Activated naive CD8-positive, alpha-beta T cell treated with anti-CD3 and anti-CD28 coated beads, Interleukin-2, amount 10 ng/mL, durations not matched to agents 7 days and 5 days (primary cell): ENCODE data around the gene LRP6. TPM values are rescaled to one million over a fixed set of nuclear protein-coding genes. Genes with fewer than 3 reads are reported as not detected.

Source experiments
- ATAC-seq: fragments of 150-1000 bp; cut with Tn5 transposase; one replicate; pipeline ENCODE4 v1.10.0; 2021; ENCODE audit warnings: low read depth, moderate library complexity
- POLR2A ChIA-PET: fragments of 350-600 bp; sonication (Branson Sonifier 250); formaldehyde crosslinking; loops from one replicate; lab custom pipeline; 2021; ENCODE audit warnings: antibody characterized with exemption; lab: Charles Lee
- DNase-seq: peaks from one replicate; pipeline ENCODE4 v3.0.0; 2021
- H3K27ac Mint-ChIP-seq: one replicate; pipeline ENCODE4 v1.8.0; 2022; ENCODE audit warnings: mild to moderate bottlenecking, mixed read lengths
- H3K27me3 Mint-ChIP-seq: one replicate; pipeline ENCODE4 v1.8.0; 2022; ENCODE audit warnings: mild to moderate bottlenecking, moderate library complexity, mixed read lengths
- H3K36me3 Mint-ChIP-seq: one replicate; pipeline ENCODE4 v1.8.0; 2021; ENCODE audit warnings: mild to moderate bottlenecking, mixed read lengths
- H3K4me1 Mint-ChIP-seq: one replicate; pipeline ENCODE4 v1.8.0; 2021; ENCODE audit warnings: mixed read lengths
- H3K4me3 Mint-ChIP-seq: one replicate; pipeline ENCODE4 v1.8.0; 2022; ENCODE audit warnings: mild to moderate bottlenecking, moderate library complexity, mixed read lengths
- H3K9me3 Mint-ChIP-seq: one replicate; pipeline ENCODE4 v1.8.0; 2021; ENCODE audit warnings: mixed read lengths
- microRNA-seq: library from miRNA; unstranded; fragments of <30 nt; microRNA quantifications from one replicate; pipeline ENCODE4 v1.2.0, GENCODE V29; 2022
- total RNA-seq, 2 experiments: library from RNA; stranded (reverse); gene quantifications; one replicate each; pipeline ENCODE4 v1.2.3, GENCODE V29; 2021

The LRP6 gene
- total RNA-seq, 2 experiments from 2014 or later, result 0.48 to 1.1 TPM

GRCh38 chr12:12081836-12082497 is 184.9 kb downstream of the LRP6 start:
- POLR2A ChIA-PET, result no interaction called here
- H3K36me3 Mint-ChIP-seq, result no peaks in the 10 kb centered on the region
- no peak for DNase-seq
- H3K27me3 Mint-ChIP-seq, result peaks cover 2% of the 10 kb centered on the region
- H3K4me3 Mint-ChIP-seq, result no peak overlapping the region
- ATAC-seq, result peak; percentile 68
- no peaks in the 10 kb centered on the region for H3K9me3 Mint-ChIP-seq
- H3K27ac Mint-ChIP-seq, result no peak overlapping the region
- H3K4me1 Mint-ChIP-seq, result peaks cover 2% of the 10 kb centered on the region

- no peaks in the 10 kb centered on the region for H3K36me3 Mint-ChIP-seq
Observed at GRCh38 chr12:12079291-12079690, 187.6 kb downstream of the LRP6 start.

GRCh38 chr12:12072064-12072760 is 194.6 kb downstream of the LRP6 start:
- peak; percentile 46 for DNase-seq
- peak; percentile 69 for ATAC-seq
- Mint-ChIP-seq H3K9me3 (no peaks in the 10 kb centered on the region), H3K27ac (peak overlapping the region; percentile 90), H3K4me3 (peak overlapping the region; percentile 84), H3K36me3 (peaks cover 2% of the 10 kb centered on the region), H3K4me1 (peaks cover 16% of the 10 kb centered on the region), H3K27me3 (peaks cover 2% of the 10 kb centered on the region)
- POLR2A ChIA-PET, result interaction anchor here (1.1 to 1.5 kb wide), 2 partner anchors 11 to 526 kb away, joined by 3 to 8 read pairs; no protein-coding TSS in a partner anchor

More at GRCh38 chr12:12079291-12079690, 187.6 kb downstream of the LRP6 start:
- Mint-ChIP-seq H3K4me1 (peaks cover 2% of the 10 kb centered on the region), H3K9me3 (no peaks in the 10 kb centered on the region), H3K4me3 (no peak overlapping the region), H3K27ac (no peak overlapping the region), H3K27me3 (peaks cover 5% of the 10 kb centered on the region)
- POLR2A ChIA-PET, result no interaction called here
- no peak for ATAC-seq
- no peak for DNase-seq

- POLR2A ChIA-PET, result interaction anchor here (1.2 to 1.5 kb wide), 2 partner anchors 286 to 525 kb away, joined by 7 to 8 read pairs; partner anchors contain the start of gene BORCS5
- Mint-ChIP-seq H3K27me3 (no peaks in the 10 kb centered on the region), H3K36me3 (peaks cover 2% of the 10 kb centered on the region), H3K27ac (peak within 1 kb of the TSS; percentile 90), H3K4me1 (peaks cover 16% of the 10 kb centered on the region), H3K9me3 (no peaks in the 10 kb centered on the region), H3K4me3 (peak within 1 kb of the TSS; percentile 84)
- peak; percentile 79 for ATAC-seq
- peak; percentile 34 for DNase-seq
Observed at GRCh38 chr12:12070674-12071656, 195.9 kb downstream of the LRP6 start, which contains the start of gene BCL2L14. TSS of gene BCL2L14 (plus strand) at chr12:12070939. CDS start at chr12:12079306, 8,367 bp downstream.

- no peak overlapping the region for H3K27ac Mint-ChIP-seq
- no peak for ATAC-seq
- POLR2A ChIA-PET, result no interaction called here
Observed at GRCh38 chr12:12069821-12070548, 196.9 kb downstream of the LRP6 start.

GRCh38 chr12:12068751-12069150 is 198.1 kb downstream of the LRP6 start:
- Mint-ChIP-seq H3K27me3 (no peaks in the 10 kb centered on the region), H3K27ac (peak overlapping the region; percentile 4), H3K36me3 (peaks cover 2% of the 10 kb centered on the region), H3K9me3 (no peaks in the 10 kb centered on the region), H3K4me3 (no peak overlapping the region), H3K4me1 (peaks cover 16% of the 10 kb centered on the region)
- DNase-seq (no peak), ATAC-seq (no peak)
- POLR2A ChIA-PET, result no interaction called here

More at GRCh38 chr12:12069821-12070548, 196.9 kb downstream of the LRP6 start:
- no peaks in the 10 kb centered on the region for H3K9me3 Mint-ChIP-seq
- peaks cover 16% of the 10 kb centered on the region for H3K4me1 Mint-ChIP-seq
- H3K4me3 Mint-ChIP-seq, result peak overlapping the region; percentile 65
- no peak for DNase-seq
- peaks cover 2% of the 10 kb centered on the region for H3K36me3 Mint-ChIP-seq
- H3K27me3 Mint-ChIP-seq, result no peaks in the 10 kb centered on the region

Small RNA genes within 50 kb of the gene (microRNA-seq; reads per million reads assigned to microRNA genes)
- gene MIR1244-4, result not detected

Other genes with a start within 250 kb of the LRP6 start
- 1 to 10 TPM; 3.4 to 4.9 TPM for gene BCL2L14, start 196.1 kb downstream of the LRP6 start, total RNA-seq
- under 1 TPM in 1 of 2 experiments, not detected in 1; 0.20 TPM for gene MANSC1, start 83.2 kb upstream of the LRP6 start, total RNA-seq
- gene BORCS5, start 90.0 kb upstream of the LRP6 start, total RNA-seq, result 10 to 100 TPM; 20.1 to 21.8 TPM